Measurements from ENCODE around the gene TTC7B.

Gene TTC7B

DNA sequence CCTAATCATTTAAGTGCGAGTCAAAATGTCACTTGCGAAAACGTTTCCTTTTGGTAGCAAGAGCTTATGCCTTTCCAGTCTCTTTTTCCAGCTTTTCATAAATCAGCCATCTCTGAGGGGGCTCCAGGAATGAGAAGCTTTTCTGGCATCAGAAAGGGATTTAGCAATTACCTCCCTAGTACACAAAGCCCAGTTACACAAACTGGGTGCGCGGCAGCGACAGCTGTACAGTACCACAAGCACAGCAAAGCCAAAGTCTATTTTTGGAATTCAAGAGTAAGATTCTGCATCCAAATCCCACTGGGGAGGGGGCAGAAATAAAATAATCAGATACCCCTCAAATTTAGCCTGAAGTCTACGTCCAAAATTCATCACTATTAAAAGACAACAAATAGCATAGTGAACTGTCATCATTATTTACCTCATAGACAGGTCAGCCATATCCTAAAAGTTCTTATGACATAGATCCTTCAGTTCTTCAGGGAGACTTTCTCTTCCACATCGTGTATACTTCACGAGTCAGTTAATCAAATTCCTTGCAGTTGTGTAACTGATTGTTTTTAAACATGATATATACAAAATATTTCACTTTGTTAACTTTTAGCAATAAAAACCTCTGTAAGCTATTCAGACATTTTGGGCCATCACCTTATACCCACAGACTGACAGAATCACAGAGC lies 150.8 kb downstream of the TTC7B start:
- TF ChIP-seq, protein P1, sequence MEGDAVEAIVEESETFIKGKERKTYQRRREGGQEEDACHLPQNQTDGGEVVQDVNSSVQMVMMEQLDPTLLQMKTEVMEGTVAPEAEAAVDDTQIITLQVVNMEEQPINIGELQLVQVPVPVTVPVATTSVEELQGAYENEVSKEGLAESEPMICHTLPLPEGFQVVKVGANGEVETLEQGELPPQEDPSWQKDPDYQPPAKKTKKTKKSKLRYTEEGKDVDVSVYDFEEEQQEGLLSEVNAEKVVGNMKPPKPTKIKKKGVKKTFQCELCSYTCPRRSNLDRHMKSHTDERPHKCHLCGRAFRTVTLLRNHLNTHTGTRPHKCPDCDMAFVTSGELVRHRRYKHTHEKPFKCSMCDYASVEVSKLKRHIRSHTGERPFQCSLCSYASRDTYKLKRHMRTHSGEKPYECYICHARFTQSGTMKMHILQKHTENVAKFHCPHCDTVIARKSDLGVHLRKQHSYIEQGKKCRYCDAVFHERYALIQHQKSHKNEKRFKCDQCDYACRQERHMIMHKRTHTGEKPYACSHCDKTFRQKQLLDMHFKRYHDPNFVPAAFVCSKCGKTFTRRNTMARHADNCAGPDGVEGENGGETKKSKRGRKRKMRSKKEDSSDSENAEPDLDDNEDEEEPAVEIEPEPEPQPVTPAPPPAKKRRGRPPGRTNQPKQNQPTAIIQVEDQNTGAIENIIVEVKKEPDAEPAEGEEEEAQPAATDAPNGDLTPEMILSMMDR (IDR thresholded peaks at IDR 0.05; ENCODE audit: borderline replicate concordance, extremely low read depth, low read length, poor library complexity, severe bottlenecking), result no peak
- no peak for TF ChIP-seq EZH2 (IDR thresholded peaks at IDR 0.05; ENCODE audit: borderline replicate concordance, low read depth, low read length, severe bottlenecking)
- no peak for ATAC-seq (ENCODE audit: insufficient read depth, low read depth)
- Histone ChIP-seq H3K27me3 (ENCODE audit: insufficient read depth, low read length, poor library complexity) (no peaks in the 10 kb centered on the region), H3K9me3 (ENCODE audit: insufficient read depth, low read length, severe bottlenecking) (peaks cover 3% of the 10 kb centered on the region), H3K27ac (ENCODE audit: low read length) (no peak overlapping the region), H4K20me1 (ENCODE audit: insufficient read depth, low read length) (no peaks in the 10 kb centered on the region), H3K9ac (ENCODE audit: low read depth, low read length) (no peak overlapping the region), H3K4me1 (ENCODE audit: insufficient read depth, low read length) (no peaks in the 10 kb centered on the region), H3K36me3 (ENCODE audit: insufficient read depth, low read length) (no peaks in the 10 kb centered on the region), H3K4me3 (ENCODE audit: low read depth in 1 of 2, low read length in 2 of 2) (no peak overlapping the region), H3K4me2 (ENCODE audit: insufficient read depth, low read length) (no peak overlapping the region), H2AFZ (ENCODE audit: low read depth, low read length) (no peak overlapping the region), H3K79me2 (ENCODE audit: insufficient read depth, low read length) (no peaks in the 10 kb centered on the region)
- no peak for DNase-seq

DNA sequence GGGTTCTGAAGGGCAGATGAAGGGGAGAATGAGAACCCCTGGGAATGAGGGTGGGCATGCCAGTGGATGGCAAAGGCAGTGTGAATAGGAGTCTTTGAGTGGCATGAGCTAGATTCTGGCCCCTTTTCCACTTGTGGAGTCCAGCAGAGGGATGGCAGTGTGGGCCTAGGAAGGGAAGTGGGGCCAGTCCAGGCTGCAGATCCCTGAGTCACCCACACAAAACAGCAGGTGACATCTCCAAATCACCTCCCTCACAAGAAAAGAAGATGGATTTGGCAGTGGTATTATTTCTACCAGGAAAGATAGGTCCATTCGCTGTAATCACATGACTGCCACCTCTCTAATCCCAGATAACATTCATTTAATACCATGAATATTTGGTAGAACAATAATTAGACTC lies 151.3 kb downstream of the TTC7B start:
- TF ChIP-seq, protein P1 (IDR thresholded peaks at IDR 0.05; ENCODE audit: borderline replicate concordance, extremely low read depth, low read length, poor library complexity, severe bottlenecking), result no peak
- H4K20me1 ChIP-seq (ENCODE audit: insufficient read depth, low read length), result no peaks in the 10 kb centered on the region
- H3K4me3 ChIP-seq (ENCODE audit: low read depth in 1 of 2, low read length in 2 of 2), result no peak overlapping the region
- H3K9ac ChIP-seq (ENCODE audit: low read depth, low read length), result no peak overlapping the region
- H2AFZ ChIP-seq (ENCODE audit: low read depth, low read length), result no peak overlapping the region
- no peaks in the 10 kb centered on the region for H3K79me2 ChIP-seq (ENCODE audit: insufficient read depth, low read length)
- no peaks in the 10 kb centered on the region for H3K27me3 ChIP-seq (ENCODE audit: insufficient read depth, low read length, poor library complexity)
- ATAC-seq (ENCODE audit: insufficient read depth, low read depth) (no peak), DNase-seq (no peak)
- H3K27ac ChIP-seq (ENCODE audit: low read length), result no peak overlapping the region
- H3K4me1 ChIP-seq (ENCODE audit: insufficient read depth, low read length), result no peaks in the 10 kb centered on the region
- peaks cover under 1% of the 10 kb centered on the region for H3K9me3 ChIP-seq (ENCODE audit: insufficient read depth, low read length, severe bottlenecking)
- no peaks in the 10 kb centered on the region for H3K36me3 ChIP-seq (ENCODE audit: insufficient read depth, low read length)
- H3K4me2 ChIP-seq (ENCODE audit: insufficient read depth, low read length), result no peak overlapping the region

DNA sequence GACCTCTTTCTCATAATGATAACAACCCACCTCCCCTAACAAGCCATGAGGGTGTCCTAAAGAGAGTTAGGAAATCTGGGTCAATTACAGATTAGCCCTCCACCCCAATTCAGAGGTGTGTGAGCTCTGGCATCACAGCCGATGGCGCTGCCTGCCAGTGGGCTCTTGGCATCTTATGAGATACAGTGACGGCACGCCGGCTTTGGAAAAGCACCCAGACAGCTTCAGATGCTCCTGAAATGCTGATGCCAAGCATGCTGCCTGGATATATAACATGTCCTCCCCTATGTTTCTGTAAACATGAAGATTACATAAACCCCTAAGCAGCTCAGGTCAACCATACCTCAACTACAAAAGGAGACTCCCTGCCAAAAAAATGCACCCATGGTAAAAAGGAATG lies 152.6 kb downstream of the TTC7B start:
- H3K4me3 ChIP-seq (ENCODE audit: low read depth in 1 of 2, low read length in 2 of 2), result no peak overlapping the region

More for the DNA sequence above, 152.6 kb downstream of the TTC7B start:
- no peaks in the 10 kb centered on the region for H3K27me3 ChIP-seq (ENCODE audit: insufficient read depth, low read length, poor library complexity)
- H3K4me1 ChIP-seq (ENCODE audit: insufficient read depth, low read length), result no peaks in the 10 kb centered on the region
- ATAC-seq (ENCODE audit: insufficient read depth, low read depth) (no peak), DNase-seq (no peak)
- no peak overlapping the region for H2AFZ ChIP-seq (ENCODE audit: low read depth, low read length)
- no peaks in the 10 kb centered on the region for H3K79me2 ChIP-seq (ENCODE audit: insufficient read depth, low read length)
- H3K4me2 ChIP-seq (ENCODE audit: insufficient read depth, low read length), result no peak overlapping the region
- no peaks in the 10 kb centered on the region for H3K36me3 ChIP-seq (ENCODE audit: insufficient read depth, low read length)
- TF ChIP-seq, protein P1 (IDR thresholded peaks at IDR 0.05; ENCODE audit: borderline replicate concordance, extremely low read depth, low read length, poor library complexity, severe bottlenecking), result no peak
- TF ChIP-seq EZH2 (IDR thresholded peaks at IDR 0.05; ENCODE audit: borderline replicate concordance, low read depth, low read length, severe bottlenecking), result no peak
- no peak overlapping the region for H3K9ac ChIP-seq (ENCODE audit: low read depth, low read length)
- no peak overlapping the region for H3K27ac ChIP-seq (ENCODE audit: low read length)
- H4K20me1 ChIP-seq (ENCODE audit: insufficient read depth, low read length), result no peaks in the 10 kb centered on the region
- no peaks in the 10 kb centered on the region for H3K9me3 ChIP-seq (ENCODE audit: insufficient read depth, low read length, severe bottlenecking)
